ENCODE measurements around the gene BFSP2.

Gene BFSP2

GRCh38 chr3:133384331-133385027 lies 15.4 kb upstream of the BFSP2 start:
- no peak for DNase-seq

DNA sequence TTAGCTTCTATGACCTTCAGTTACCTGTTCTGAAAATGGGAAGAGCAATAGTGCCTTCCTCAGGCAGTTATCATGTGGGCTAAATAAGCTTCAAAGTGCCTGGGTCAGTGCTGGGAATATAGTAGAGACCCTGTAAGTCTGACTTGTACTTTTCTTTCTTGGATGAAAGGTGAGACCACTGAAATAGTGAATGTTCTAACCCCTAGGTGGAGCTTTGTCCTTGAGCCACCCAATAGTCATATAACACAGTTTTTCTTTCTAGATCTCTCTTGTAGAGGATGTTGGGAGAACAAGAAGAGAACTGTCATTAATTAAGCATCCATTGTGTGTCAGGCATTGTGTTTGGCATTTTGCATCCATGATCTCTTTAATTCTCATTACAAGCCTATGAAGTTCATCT lies 13.0 kb upstream of the BFSP2 start:
- no peak for DNase-seq

DNA sequence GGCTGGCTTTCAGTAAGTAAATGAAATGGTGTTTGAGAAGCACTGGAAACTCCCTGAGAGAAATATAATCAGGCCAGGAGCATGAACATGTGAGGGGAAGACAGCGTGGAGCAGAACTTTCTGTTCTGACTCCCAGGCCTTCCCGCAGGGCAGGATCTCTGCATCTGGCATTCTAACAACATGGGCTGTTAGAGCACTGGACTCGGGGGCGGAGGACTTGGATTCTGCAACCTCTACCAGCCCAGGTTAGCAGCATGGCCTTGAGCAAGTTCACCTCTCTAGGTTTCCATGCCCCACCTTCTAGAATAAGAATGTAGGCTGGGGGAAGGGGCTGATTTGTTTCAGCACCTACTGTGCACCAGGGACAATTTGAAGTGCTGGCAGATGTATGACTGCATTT lies 12.5 kb upstream of the BFSP2 start:
- no peak for DNase-seq

GRCh38 chr3:133388696-133389395 lies 11.0 kb upstream of the BFSP2 start:
- DNase-seq = no peak

- no peak for DNase-seq
Measured at GRCh38 chr3:133390715-133391114, 9.1 kb upstream of the BFSP2 start.

- no peak for DNase-seq
Measured at GRCh38 chr3:133393204-133393603, 6.7 kb upstream of the BFSP2 start.

DNA sequence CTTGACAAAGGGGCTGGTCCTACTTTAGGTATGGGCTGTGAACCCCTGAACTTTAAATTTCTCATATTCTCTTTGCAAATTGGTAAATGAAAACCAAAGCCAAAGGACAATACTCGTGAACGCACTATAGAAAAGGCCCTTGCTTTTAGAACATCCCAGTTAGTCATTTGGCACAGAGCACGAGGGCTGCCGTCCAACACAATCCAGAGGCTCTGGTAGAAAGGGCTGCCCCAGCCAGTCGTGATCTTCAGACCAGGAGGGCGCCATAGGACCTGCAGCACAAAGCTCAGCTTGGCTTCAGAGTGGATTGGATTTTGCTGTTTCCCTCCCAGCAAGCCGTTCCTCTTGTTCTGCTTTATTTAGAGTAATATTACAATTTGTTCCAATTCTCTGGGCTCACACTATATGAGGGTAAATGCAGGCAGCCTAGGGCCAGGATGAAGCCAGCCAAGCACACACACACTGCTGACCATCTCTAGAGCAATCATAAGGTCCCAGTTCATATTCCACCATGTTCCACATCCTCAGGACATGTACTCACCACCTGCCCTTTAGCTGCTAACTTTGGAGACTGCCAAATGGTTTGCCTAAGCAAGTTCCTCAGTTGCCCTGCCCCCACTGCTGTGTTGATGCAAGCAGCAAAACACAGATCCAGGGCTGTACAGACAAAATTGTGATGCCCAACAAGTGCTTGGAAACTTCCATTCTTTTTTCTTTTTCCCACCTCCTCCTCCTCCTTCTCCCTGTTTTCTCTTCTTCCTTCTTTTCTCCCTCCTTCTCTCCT lies 6.0 kb upstream of the BFSP2 start:
- DNase-seq = no peak

GRCh38 chr3:133394561-133395311 lies 5.1 kb upstream of the BFSP2 start:
- no peak for DNase-seq

DNA sequence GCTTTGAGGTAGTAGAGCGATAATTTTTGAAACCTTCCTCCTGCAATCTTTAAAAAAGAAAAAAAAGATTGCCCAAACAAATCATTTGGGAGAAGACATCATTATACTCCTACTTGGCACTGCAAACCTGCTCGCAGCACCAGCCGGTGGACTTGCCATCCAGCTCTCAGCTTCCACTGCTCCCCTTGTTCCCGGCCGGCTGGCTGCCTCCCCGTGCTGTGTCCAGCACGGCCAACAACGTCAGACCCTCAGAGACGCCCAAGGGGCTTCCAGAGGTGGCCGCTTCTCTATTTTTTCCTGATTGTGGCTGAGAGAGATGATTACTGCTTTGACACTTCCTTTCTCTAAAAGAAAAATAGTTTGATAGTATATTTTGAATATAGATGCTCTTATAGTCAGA lies 3.0 kb upstream of the BFSP2 start:
- no peak for DNase-seq

- DNase-seq = no peak
Measured at GRCh38 chr3:133401374-133402135, 1.7 kb downstream of the BFSP2 start.

- no peak for DNase-seq
Measured at GRCh38 chr3:133404920-133405319, 5.1 kb downstream of the BFSP2 start.

- no peak for DNase-seq
Measured at GRCh38 chr3:133408366-133408765, 8.5 kb downstream of the BFSP2 start.

- no peak for DNase-seq
Measured at GRCh38 chr3:133408961-133409360, 9.1 kb downstream of the BFSP2 start.

GRCh38 chr3:133410191-133410892 lies 10.5 kb downstream of the BFSP2 start:
- DNase-seq = no peak

DNA sequence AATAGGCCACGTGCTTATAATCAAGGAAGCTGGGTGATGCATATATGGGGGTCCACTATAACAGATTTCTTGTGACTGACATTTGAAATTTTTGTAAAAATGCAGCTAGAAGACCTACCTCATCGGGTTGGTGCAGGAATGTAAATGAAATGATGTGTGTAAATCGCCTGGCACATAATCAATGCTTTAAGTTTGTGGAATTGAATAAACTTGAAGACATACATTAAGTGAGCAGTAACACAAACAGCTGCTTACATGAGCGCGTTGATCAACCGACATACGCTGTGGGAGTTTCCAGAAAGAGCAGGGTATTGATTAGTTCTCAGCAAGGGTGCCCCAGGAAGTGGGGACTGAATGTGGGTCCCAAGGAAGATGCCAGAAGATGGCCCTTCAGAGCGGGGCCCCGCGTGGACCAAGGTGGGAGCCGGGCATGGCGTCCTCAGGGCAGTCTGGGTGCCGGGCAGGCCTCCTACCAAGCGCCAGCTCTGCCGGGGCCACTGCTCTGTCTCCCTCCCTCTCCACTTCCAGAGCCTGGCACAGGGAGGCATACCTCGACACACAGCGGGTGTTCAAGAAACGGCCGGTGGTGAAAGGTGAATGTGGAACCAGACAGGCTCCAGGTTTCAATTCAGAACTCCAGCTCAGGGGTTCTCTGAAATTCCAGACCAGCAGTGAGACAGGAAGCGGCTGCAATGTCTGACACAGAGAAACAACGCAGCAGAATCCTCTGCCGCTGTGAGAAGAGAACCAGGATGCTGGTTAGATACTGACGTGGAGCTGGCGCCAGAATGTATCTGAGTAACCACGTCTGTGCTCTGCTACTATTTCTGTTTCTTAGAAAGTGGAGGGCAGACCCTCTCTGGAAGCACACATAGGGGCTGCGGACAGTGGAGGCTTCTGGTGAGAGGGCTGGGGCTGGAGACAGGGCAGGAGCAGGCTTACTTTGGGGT lies 12.6 kb downstream of the BFSP2 start:
- DNase-seq = no peak

- DNase-seq = no peak
Measured at GRCh38 chr3:133413161-133414020, 13.5 kb downstream of the BFSP2 start.

DNA sequence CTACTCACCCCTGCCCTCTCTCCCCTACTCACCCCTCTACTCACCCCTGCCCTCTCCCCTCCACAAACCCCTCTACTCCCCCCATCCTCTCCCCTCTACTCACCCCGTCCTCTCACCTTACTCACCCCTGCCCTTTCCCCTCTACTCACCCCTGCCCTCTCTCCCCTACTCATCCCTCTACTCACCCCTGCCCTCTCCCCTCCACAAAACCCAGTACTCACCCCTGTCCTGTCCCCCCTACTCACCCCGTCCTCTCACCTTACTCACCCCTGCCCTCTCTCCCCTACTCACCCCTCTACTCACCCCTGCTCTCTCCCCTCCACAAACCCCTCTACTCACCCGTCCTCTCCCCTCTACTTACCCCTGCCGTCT lies 14.2 kb downstream of the BFSP2 start:
- no peak for DNase-seq

DNA sequence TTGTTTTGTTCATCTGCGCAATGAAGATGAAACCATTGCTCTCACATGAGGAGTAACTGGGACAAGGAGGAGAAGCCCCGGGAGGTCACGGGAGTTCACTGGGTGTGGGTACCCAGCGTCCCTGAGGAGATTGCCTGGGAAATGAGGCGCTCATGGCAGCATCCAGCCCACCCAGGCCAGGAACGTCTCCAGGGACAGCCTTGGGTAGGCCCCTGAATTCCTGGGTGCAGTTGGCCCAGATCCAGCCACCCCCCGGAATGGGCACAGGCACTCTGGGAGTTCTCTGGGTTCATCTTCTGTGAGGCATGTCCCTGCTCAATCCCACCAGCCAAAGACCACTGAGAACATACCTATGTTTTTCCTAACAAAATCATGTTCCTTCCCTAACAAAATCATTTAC lies 18.5 kb downstream of the BFSP2 start:
- no peak for DNase-seq

GRCh38 chr3:133419151-133419909 lies 19.5 kb downstream of the BFSP2 start:
- no peak for DNase-seq

Measured in CD4-positive, alpha-beta T cell treated with Interleukin-4 for 4 hours (primary cell).